ENCODE measurements around the gene FERMT2. TPM values are rescaled to one million over a fixed set of nuclear protein-coding genes. Genes with fewer than 3 reads are reported as not detected.
A peak's percentile ranks its signal among the peaks of the same experiment; 100 is the strongest.

Gene FERMT2
- total RNA-seq, 6 donors from 2014 or later: 34.6 to 121 (median 72.3) TPM

- peak; percentile 59 to 70 for ATAC-seq (ENCODE audit: low FRiP score in 2 of 2)
- Histone ChIP-seq H3K36me3 (peaks cover 0 to 14% (median 0%) of the 10 kb centered on the region in 4 donors), H3K9me3 (no peaks in the 10 kb centered on the region), H3K4me1 (peaks cover 14 to 30% (median 23%) of the 10 kb centered on the region in 4 donors), H3K27ac (peak overlapping the region; percentile 97 to 99 (median 98)), H3K4me3 (peak overlapping the region; percentile 72 to 86 (median 84)), H3K27me3 (no peaks in the 10 kb centered on the region)
- TF ChIP-seq EP300 (IDR thresholded peaks at IDR 0.05): no peak
- peak in 1 of 6 experiments; percentile 47 for TF ChIP-seq CTCF (IDR thresholded peaks at IDR 0.05)
- no peak for TF ChIP-seq POLR2A (IDR thresholded peaks at IDR 0.05)
- peak; percentile 37 to 62 for TF ChIP-seq POLR2AphosphoS5 (IDR thresholded peaks at IDR 0.05)
- WGBS, 2 donors: 0 to 1% methylated on average over 6 to 48 of the region's 56 CpGs
- DNase-seq: peak; percentile 54 to 92
Measured at GRCh38 chr14:52950410-52950897, 396 bp downstream of the FERMT2 start.

- DNase-seq (peak in 1 of 2 donors; percentile 53), ATAC-seq (ENCODE audit: low FRiP score in 2 of 2) (peak; percentile 58 to 84)
- WGBS, 2 donors: 2 to 5% methylated on average over 24 of the region's 24 CpGs
- peaks cover 0 to 14% (median 0%) of the 10 kb centered on the region in 4 donors for H3K36me3 ChIP-seq
- H3K27me3 ChIP-seq: no peaks in the 10 kb centered on the region
- TF ChIP-seq POLR2A (IDR thresholded peaks at IDR 0.05): peak in 2 of 4 donors; percentile 32 to 44
- peak in 1 of 2 donors; percentile 53 for TF ChIP-seq POLR2AphosphoS5 (IDR thresholded peaks at IDR 0.05)
- no peak for TF ChIP-seq EP300 (IDR thresholded peaks at IDR 0.05)
- H3K4me1 ChIP-seq: peaks cover 16 to 30% (median 23%) of the 10 kb centered on the region in 4 donors
- H3K9me3 ChIP-seq: no peaks in the 10 kb centered on the region
- peak overlapping the region; percentile 97 to 99 (median 98) for H3K27ac ChIP-seq
- peak overlapping the region; percentile 72 to 86 (median 84) for H3K4me3 ChIP-seq
Measured at GRCh38 chr14:52949711-52950409, 990 bp downstream of the FERMT2 start.

- H3K9me3 ChIP-seq: no peaks in the 10 kb centered on the region
- H3K36me3 ChIP-seq: peaks cover 0 to 14% (median 0%) of the 10 kb centered on the region in 4 donors
- peaks cover 16 to 33% (median 23%) of the 10 kb centered on the region in 4 donors for H3K4me1 ChIP-seq
- H3K27me3 ChIP-seq: no peaks in the 10 kb centered on the region
- TF ChIP-seq POLR2AphosphoS5 (IDR thresholded peaks at IDR 0.05) (no peak), EP300 (IDR thresholded peaks at IDR 0.05) (no peak), CTCF (IDR thresholded peaks at IDR 0.05) (no peak), POLR2A (IDR thresholded peaks at IDR 0.05) (no peak)
- H3K4me3 ChIP-seq: peak overlapping the region; percentile 7 to 85 (median 78)
- ATAC-seq (ENCODE audit: low FRiP score in 2 of 2): no peak
- DNase-seq: no peak
- H3K27ac ChIP-seq: peak overlapping the region; percentile 97 to 99 (median 98)
- 2 to 3% methylated on average over 2 of the region's 2 CpGs for WGBS, 2 donors
Measured at GRCh38 chr14:52949249-52949648, 1.6 kb downstream of the FERMT2 start.

- DNase-seq (no peak), ATAC-seq (ENCODE audit: low FRiP score in 2 of 2) (no peak)
- Histone ChIP-seq H3K4me1 (peaks cover 16 to 35% (median 23%) of the 10 kb centered on the region in 4 donors), H3K27ac (peak overlapping the region in 2 of 4 donors; percentile 98 to 99), H3K9me3 (no peaks in the 10 kb centered on the region), H3K4me3 (peak overlapping the region; percentile 7 to 85 (median 78)), H3K27me3 (no peaks in the 10 kb centered on the region), H3K36me3 (peaks cover 0 to 14% (median 0%) of the 10 kb centered on the region in 4 donors)
- no peak for TF ChIP-seq POLR2A (IDR thresholded peaks at IDR 0.05)
- no peak for TF ChIP-seq POLR2AphosphoS5 (IDR thresholded peaks at IDR 0.05)
- no peak for TF ChIP-seq CTCF (IDR thresholded peaks at IDR 0.05)
- no peak for TF ChIP-seq EP300 (IDR thresholded peaks at IDR 0.05)
Measured at GRCh38 chr14:52948836-52949235, 2.0 kb downstream of the FERMT2 start.

- H3K27ac ChIP-seq: no peak overlapping the region
- 50 to 56% methylated on average over 3 of the region's 3 CpGs for WGBS, 2 donors
- H3K4me1 ChIP-seq: peaks cover 16 to 40% (median 23%) of the 10 kb centered on the region in 4 donors
- H3K9me3 ChIP-seq: no peaks in the 10 kb centered on the region
- DNase-seq (no peak), ATAC-seq (ENCODE audit: low FRiP score in 2 of 2) (no peak)
- TF ChIP-seq CTCF (IDR thresholded peaks at IDR 0.05): no peak
- TF ChIP-seq POLR2AphosphoS5 (IDR thresholded peaks at IDR 0.05): no peak
- TF ChIP-seq POLR2A (IDR thresholded peaks at IDR 0.05): no peak
- TF ChIP-seq EP300 (IDR thresholded peaks at IDR 0.05): no peak
- peaks cover 0 to 14% (median 0%) of the 10 kb centered on the region in 4 donors for H3K36me3 ChIP-seq
- H3K27me3 ChIP-seq: no peaks in the 10 kb centered on the region
- peak overlapping the region in 1 of 4 donors; percentile 85 for H3K4me3 ChIP-seq
Measured at GRCh38 chr14:52948039-52948438, 2.8 kb downstream of the FERMT2 start.
